Dedifferentiated amniotic fluid mesenchymal stem cell (primary cell): ENCODE measurements around the gene KCNA10.
A peak's percentile ranks its signal among the peaks of the same experiment; 100 is the strongest.
"Not testable (repeated sequence)": the region's sequence is repeated elsewhere in the genome, so short reads cannot be mapped to it uniquely, and the experiment has no call there.

Experiments used
- DNase-seq: peaks from one replicate; pipeline ENCODE4 v3.0.0-alpha.2; 2016; ENCODE audit errors: extremely low spot score

KCNA10 gene

DNA sequence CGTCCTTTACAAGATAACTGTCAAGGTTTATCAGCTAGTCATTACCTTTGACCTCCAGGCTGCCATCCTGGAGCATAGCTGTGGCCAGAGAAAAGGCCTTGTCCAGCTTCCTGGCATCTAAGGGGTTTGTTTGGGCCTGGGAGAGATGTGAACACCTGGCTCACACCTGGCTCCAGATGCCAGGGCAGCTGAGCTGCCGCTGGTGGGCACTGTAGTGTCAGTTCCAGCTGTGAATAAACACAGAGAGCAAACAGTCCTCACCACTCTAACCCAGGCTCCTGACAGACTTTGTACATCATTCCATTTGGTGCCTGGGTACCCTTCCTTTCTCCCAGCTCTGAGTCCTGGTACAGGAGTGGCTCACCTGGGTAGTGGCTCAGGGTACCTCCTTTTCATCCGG lies 14.3 kb upstream of the KCNA10 start:
- DNase-seq: no peak

GRCh38 chr1:110529011-110529410 lies 10.0 kb upstream of the KCNA10 start:
- DNase-seq: no peak

DNA sequence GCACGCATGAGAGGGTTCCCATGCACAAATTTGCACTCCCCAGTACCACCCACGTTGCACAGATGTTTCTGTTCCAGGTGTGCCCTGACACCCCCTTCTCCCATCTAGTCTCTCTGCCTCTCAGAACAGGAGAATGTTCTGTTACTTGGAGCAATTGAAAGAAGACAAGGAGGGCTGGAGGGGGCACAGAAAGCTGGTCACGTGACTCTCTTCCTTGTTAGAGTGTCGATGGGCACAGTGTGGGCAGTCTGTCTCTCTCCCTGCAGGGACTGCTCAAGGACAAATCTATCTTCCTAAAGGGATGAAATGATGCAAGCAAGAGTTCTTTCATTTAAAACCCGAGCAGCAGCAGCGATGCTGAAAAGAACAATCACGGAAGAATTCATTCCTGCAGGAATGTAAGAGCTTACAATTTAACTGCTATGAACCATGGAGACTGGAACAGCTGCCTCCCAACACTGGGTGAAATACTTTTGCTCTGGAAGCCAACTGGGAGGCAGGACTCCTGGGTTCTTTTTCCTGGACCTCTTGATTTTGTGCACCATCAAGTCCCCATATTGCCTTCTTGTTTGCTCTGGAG lies 7.3 kb upstream of the KCNA10 start:
- DNase-seq: no peak

GRCh38 chr1:110525249-110525595 lies 6.2 kb upstream of the KCNA10 start:
- no peak for DNase-seq

GRCh38 chr1:110524311-110525248 lies 5.6 kb upstream of the KCNA10 start:
- no peak for DNase-seq

DNA sequence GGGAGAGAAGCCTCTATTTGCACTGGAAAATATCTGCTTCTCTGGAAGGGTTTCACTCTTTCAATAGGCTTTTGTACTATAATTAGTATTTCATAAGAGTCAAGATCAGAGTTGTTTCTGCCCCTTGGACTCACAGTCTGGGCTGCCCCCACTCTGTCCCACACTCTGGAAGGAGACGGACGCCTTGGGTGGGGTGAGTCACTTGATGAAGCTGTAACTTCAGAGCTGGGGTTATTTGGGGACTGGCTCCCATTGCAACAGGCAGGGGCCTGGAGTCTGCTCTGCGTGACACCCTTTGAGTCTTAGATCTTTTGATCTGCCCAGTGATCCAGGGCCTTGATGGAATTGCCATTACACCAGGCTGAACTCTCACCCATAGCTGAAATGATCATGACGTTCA lies 4.0 kb upstream of the KCNA10 start:
- DNase-seq: no peak

GRCh38 chr1:110522560-110522959 lies 3.6 kb upstream of the KCNA10 start:
- no peak for DNase-seq

DNA sequence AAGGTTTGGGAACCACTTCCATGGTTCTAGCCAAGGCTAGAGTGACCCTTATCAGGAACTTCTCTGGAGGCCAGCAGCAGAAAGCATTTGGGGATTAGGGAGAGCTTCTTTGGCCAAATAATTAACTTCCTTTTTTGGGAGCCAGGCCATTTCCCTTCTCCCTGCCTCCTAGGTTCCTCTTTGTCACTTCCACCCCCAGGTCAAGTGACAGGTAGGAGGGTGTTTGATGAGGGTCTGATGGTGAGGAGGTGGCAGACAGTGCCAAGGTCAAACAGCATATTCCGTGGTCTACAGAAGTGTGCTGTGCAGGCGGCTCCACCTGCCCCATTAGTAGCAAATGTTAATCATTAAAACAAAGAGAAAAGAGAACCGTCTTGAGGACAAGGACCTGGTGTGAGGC lies 1.9 kb upstream of the KCNA10 start:
- DNase-seq: no peak

- no peak for DNase-seq
Measured at GRCh38 chr1:110515891-110516290, 3.1 kb downstream of the KCNA10 start.

DNA sequence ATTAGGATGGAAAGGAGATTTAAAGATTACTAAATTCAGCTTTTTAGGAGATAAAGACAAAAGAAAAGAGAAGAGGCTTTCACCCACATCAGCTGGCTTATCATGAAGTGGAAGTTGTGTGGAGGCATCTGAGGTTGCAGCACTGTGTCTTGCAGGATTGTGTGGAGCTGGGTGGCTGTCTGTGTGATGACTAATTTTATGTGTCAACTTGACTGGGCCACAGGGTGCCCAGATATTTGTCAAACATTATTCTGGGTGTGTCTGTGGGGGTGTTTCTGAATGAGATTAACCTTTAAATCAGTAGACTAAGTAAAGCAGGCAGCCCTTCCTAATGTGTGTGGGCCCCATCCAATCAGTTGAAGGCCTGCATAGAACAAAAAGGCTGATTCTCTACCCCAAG lies 3.9 kb downstream of the KCNA10 start:
- no peak for DNase-seq

GRCh38 chr1:110513511-110513910 lies 5.5 kb downstream of the KCNA10 start:
- no peak for DNase-seq

GRCh38 chr1:110511436-110511835 lies 7.5 kb downstream of the KCNA10 start:
- DNase-seq: no peak

GRCh38 chr1:110510921-110511320 lies 8.1 kb downstream of the KCNA10 start:
- not testable (repeated sequence) for DNase-seq

GRCh38 chr1:110509655-110510054 lies 9.3 kb downstream of the KCNA10 start:
- no peak for DNase-seq

DNA sequence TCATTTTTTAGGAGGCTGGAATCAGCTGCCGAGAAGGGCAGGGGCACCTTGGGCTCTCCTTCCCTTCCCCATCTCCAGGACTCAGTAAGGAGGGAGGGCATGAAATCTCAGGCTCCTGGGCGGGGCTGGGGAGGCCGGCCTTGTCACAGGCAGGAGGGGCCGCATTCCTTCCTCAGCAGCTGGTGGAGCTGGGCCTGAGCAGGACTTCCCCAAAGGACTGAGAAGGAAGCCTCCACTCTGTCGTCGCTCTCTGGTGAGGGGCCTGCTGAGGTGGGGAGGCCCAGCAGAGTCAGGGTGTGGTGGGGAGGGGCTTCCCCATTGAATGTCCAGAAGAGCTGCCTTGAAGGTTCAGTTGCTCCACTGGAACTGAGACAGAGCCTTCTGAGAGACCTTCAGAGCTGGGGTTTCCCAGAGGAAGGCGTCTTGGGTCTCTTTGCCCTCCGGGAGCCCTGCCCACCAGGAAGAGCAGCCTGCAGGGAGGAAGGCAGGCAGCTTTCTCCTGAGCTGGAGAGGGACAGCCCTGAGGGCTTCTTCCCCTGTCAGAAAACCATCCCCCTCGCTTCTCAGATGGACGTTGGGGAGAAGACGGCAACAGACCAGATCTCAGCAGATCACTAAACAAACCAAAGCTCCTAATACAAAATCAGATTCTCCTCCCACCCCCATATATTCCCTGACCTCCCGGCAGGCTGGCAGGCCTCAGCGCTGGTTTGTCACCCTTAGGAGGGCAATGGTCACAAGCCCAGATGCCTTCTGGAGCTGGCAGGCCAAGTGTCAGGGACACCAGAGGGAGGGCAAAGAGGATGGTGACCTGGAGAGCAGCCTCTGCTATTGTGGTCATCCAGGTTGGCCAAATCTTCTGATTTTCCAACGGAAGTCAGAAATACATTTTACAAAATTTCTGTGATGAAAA lies 10.7 kb downstream of the KCNA10 start:
- DNase-seq: peak; percentile 27

- DNase-seq: no peak
Measured at GRCh38 chr1:110506541-110506940, 12.4 kb downstream of the KCNA10 start.

DNA sequence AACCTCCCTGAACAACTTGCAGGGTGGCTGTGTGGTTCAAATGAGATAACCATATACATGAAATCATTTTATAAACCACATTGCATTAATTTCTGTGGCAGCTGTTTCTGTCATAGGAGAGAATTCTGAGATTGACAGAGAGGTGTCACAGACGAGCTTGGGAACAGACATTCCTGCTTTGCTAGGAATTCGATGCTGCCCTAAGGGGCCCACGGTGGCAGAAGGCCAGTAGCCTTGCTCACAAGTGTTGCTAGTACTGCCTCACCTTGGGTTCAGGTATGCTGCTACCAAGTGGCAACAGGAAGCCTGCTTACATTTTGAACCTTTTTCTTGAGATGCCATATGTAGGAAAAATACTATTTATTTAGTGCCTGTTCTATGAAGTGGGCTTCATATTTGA lies 13.4 kb downstream of the KCNA10 start:
- DNase-seq: no peak

DNA sequence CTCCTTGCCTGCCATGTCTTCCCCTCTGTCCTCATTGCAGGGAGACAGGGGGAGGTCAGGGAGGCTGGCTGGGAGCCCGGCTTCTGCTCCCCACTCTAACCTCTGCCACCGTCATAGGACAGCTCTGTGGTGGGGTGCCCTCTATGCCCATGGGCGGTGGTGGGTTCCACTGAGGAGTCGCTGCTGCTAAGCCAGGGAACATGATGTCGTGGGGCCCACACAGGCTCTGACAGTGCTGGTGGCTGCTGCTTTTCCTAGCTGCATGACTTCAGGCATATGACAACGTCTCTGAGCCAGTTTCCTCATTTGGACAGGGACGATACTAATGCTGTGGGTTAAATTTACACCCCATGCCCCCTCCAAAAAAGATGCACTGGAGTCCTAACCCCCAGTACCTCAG lies 14.7 kb downstream of the KCNA10 start:
- DNase-seq: no peak

GRCh38 chr1:110503471-110503870 lies 15.5 kb downstream of the KCNA10 start:
- DNase-seq: no peak

- no peak for DNase-seq
Measured at GRCh38 chr1:110502402-110503151, 16.4 kb downstream of the KCNA10 start.

GRCh38 chr1:110501488-110502132 lies 17.4 kb downstream of the KCNA10 start:
- DNase-seq: no peak
